HAP-1 (cell line): ENCODE results near the gene PITPNM3.

ENCODE experiments used
- DNase-seq, 2 experiments: peaks; one replicate each; pipeline ENCODE4 v3.0.0-alpha.2; 2016 to 2020; ENCODE audit warnings: low spot score in 2 of 2
- H3K27me3 ChIP-seq: fragments of 250-450 bp; sonication (Bioruptor Pico); 2 replicates; pipeline ENCODE4 v1.5.1; 2020; ENCODE audit warnings: low read depth, mild to moderate bottlenecking, moderate library complexity
- H3K36me3 ChIP-seq: fragments of 250-450 bp; sonication (Bioruptor Pico); replicated peaks from 2 replicates; pipeline ENCODE4 v1.5.1; 2020; ENCODE audit warnings: mild to moderate bottlenecking
- H3K4me1 ChIP-seq: fragments of 250-450 bp; sonication (Bioruptor Pico); 2 replicates; pipeline ENCODE4 v1.5.1; 2020; ENCODE audit warnings: mild to moderate bottlenecking
- H3K4me3 ChIP-seq: fragments of 250-450 bp; sonication (Bioruptor Pico); 2 replicates; pipeline ENCODE4 v1.5.1; 2020; ENCODE audit warnings: mild to moderate bottlenecking, moderate library complexity
- H3K9me3 ChIP-seq: fragments of 250-450 bp; sonication (Bioruptor Pico); 2 replicates; pipeline ENCODE4 v1.5.1; 2020; ENCODE audit warnings: mild to moderate bottlenecking, moderate library complexity
- in situ Hi-C: fragments of 300-500 bp; cut with MboI; formaldehyde crosslinking; loops from 3 replicates; pipeline ENCODE4 v1.14.3; 2020; ENCODE audit warnings: low sequenced_read_pairs, inconsistent platforms, mixed read lengths

Gene PITPNM3

DNA sequence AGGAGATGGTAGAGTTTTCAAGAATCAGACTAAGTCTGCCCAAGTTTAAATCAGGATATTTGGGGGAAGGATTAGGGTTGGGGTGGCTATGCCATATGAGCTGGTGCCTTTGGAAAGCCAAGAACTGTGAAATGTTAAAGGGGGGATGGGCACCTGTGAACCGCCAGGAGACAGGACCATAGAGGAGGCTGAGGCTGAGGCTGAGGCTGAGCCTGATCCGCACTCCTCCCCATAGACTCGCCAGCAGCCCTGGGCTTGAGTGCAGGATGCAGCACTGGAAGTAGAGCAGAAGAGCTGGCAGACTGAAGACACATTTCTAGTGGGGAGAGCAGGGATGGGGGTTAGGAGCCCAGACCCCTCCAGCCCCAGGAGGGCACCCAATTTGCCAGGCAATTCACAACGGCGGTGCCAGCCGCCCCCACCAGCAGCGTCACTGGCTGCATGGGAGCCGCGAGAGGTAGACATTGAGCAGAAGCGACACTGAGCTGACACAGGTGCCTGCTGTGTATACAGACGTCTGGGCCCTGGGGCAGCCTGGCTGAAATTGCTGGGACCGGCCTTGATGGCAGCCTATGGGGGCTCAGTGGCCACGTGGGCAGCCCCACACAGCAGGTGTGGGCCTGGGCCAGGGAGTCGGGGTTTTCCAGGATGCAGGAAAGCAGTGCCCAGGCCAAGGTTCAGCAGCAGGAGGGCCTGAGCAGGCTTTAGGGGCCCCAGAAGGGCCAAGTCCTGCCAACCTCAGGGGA, 102.9 kb downstream of the PITPNM3 start:
- no peaks in the 10 kb centered on the region for H3K9me3 ChIP-seq
- peaks cover 16% of the 10 kb centered on the region for H3K36me3 ChIP-seq
- H3K4me1 ChIP-seq, result peaks cover 13% of the 10 kb centered on the region
- DNase-seq, result no peak
- in situ Hi-C loops, result loop anchor here (25.0 kb wide), 1 partner anchor 1466 kb away; the partner anchor contains the start of genes CAMTA2, INCA1 and KIF1C
- H3K27me3 ChIP-seq, result no peaks in the 10 kb centered on the region
- H3K4me3 ChIP-seq, result no peak overlapping the region

DNA sequence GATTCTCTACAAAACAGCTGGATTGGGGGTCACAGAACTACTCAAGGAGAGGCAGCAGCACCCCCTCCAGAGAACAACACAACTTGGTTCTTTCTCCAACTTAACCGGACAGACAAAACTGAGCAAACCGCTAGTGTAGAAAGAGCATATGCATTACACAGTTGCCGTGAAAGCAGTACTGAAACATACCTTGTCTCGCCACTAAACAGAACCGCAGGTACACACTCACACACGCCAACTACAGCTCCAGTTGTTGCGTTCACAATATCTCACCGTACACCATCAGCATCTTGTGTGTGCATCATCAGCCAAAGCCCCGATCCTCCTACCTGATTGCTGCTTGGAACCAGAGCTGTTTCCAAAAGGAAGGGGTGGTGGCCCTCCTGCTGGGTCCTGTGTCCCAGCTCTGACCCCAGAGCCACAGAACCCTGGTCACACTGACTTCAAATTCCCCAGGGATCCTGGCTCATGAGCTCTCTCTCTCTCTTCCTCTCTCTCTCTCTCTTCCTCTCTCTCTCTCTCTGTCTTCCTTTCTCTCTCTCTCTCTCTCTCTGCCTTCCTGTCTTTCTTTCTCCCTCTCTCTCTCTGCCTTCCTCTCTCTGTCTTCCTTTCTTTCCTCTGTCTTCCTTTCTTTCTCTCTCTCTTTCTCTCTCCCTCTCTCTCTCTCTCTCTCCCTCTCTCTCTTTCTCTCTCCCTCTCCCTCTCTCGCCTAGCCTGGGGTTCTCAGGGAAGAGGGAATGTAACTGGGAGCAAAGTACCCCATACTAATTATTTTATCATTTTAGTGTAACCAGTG, 103.7 kb downstream of the PITPNM3 start:
- Histone ChIP-seq H3K4me3 (no peak overlapping the region), H3K36me3 (peaks cover 20% of the 10 kb centered on the region), H3K9me3 (no peaks in the 10 kb centered on the region), H3K27me3 (no peaks in the 10 kb centered on the region), H3K4me1 (peaks cover 13% of the 10 kb centered on the region)
- no peak for DNase-seq
- in situ Hi-C loops, result loop anchor here (25.0 kb wide), 1 partner anchor 1465 kb away; the partner anchor contains the start of genes CAMTA2, INCA1 and KIF1C

- no peaks in the 10 kb centered on the region for H3K27me3 ChIP-seq
- H3K4me1 ChIP-seq, result peaks cover 13% of the 10 kb centered on the region
- H3K4me3 ChIP-seq, result no peak overlapping the region
- in situ Hi-C loops, result loop anchor here (25.0 kb wide), 1 partner anchor 1464 kb away; the partner anchor contains the start of genes CAMTA2, INCA1 and KIF1C
- peak; percentile 48 to 69 for DNase-seq
- H3K9me3 ChIP-seq, result no peaks in the 10 kb centered on the region
- H3K36me3 ChIP-seq, result peaks cover 33% of the 10 kb centered on the region
These were observed 105.2 kb downstream of the PITPNM3 start for GRCh38 chr17:6450926-6451832.

DNA sequence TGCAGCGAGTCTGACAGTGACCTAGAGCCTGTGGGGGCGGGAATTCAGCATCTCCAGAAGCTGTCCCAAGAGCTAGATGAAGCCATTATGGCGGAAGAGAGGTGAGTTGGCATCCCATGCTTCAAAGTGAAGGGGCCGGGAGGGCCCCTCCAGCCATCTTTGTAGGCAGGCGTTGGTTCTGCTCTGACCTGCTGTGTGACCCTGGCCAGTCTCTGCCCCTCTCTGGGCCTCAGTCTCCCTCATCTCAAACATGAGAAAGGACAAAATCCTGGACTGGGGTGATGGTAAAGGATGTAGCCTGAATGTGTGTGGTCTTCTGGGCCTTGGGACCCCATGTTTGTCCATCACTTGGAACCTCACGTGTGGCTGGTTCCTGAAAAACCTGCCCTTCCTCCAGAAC, 107.0 kb downstream of the PITPNM3 start:
- no peak for DNase-seq
- Histone ChIP-seq H3K4me1 (peaks cover 18% of the 10 kb centered on the region), H3K27me3 (no peaks in the 10 kb centered on the region), H3K4me3 (no peak overlapping the region), H3K36me3 (peaks cover 45% of the 10 kb centered on the region), H3K9me3 (no peaks in the 10 kb centered on the region)
- in situ Hi-C loops, result no loop called here

GRCh38 chr17:6448473-6448872, 107.9 kb downstream of the PITPNM3 start:
- Histone ChIP-seq H3K9me3 (no peaks in the 10 kb centered on the region), H3K27me3 (no peaks in the 10 kb centered on the region), H3K36me3 (peaks cover 45% of the 10 kb centered on the region), H3K4me3 (no peak overlapping the region), H3K4me1 (peaks cover 21% of the 10 kb centered on the region)
- in situ Hi-C loops, result no loop called here
- no peak for DNase-seq

DNA sequence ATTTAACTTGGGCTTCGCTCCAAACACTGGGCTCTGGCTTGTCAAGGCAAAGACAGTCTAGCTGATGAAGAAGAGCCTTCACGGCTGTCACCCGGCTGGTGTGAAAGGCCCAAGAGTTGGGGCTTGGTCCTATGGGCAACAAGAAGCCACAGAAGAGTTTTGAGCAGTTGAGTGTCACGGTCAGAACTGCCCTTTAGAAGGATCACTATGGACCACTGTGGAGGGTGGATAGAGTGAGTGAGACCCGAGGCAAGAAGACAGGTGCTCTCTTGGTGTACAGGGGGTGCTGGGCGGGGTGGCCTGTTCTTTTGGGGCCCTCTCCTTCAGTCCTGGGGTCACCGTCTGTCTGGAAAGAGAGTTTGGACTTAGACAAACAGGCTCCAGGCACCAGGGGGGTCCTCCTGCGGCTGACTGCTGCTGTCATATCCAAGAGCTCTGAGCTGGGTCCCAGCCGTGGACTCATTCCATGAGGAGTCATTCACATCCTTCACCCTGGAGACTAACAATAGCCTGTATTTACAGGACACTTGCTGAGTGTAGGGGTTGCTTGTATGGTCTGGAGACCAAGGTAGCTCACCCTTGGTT, 109.7 kb downstream of the PITPNM3 start:
- H3K9me3 ChIP-seq, result no peaks in the 10 kb centered on the region
- H3K27me3 ChIP-seq, result no peaks in the 10 kb centered on the region
- no peak overlapping the region for H3K4me3 ChIP-seq
- peaks cover 45% of the 10 kb centered on the region for H3K36me3 ChIP-seq
- in situ Hi-C loops, result no loop called here
- peaks cover 21% of the 10 kb centered on the region for H3K4me1 ChIP-seq
- DNase-seq, result no peak

DNA sequence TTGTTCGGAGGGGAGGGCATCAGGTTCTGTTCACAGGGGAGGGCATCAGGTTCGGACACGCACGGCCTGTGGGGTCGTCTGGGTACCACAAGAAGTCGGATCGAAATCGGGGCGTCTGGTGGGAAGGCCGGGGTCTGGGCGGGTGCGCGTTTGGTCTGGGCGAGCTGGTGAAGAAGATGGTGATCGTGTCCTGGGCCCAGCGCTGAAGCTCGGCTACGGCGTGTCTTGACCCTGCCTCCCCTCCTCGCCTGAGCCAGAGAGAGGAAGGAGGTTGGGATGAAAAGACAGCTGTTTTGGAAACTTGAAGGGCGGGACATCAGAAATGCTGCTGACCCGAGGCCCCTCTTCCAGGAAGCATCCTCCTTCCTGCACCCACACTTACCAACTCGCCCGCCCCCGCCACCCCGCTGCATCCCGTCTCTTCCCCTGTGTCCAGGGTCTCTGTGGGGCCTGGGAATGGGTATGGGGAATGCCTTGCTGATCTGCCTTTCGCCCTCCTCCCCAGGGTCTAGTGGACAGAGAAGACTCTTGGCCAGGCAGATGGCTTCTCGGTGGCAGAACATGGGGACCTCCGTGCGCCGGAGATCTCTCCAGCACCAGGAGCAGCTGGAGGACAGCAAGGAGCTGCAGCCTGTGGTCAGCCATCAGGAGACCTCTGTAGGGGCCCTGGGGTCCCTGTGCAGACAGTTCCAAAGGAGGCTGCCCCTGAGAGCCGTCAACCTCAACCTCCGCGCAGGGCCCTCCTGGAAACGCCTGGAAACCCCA, 111.6 kb downstream of the PITPNM3 start:
- no peaks in the 10 kb centered on the region for H3K9me3 ChIP-seq
- H3K36me3 ChIP-seq, result peaks cover 42% of the 10 kb centered on the region
- H3K4me1 ChIP-seq, result peaks cover 8% of the 10 kb centered on the region
- no peak for DNase-seq
- H3K4me3 ChIP-seq, result peak overlapping the region; percentile 63
- in situ Hi-C loops, result no loop called here
- H3K27me3 ChIP-seq, result no peaks in the 10 kb centered on the region

DNA sequence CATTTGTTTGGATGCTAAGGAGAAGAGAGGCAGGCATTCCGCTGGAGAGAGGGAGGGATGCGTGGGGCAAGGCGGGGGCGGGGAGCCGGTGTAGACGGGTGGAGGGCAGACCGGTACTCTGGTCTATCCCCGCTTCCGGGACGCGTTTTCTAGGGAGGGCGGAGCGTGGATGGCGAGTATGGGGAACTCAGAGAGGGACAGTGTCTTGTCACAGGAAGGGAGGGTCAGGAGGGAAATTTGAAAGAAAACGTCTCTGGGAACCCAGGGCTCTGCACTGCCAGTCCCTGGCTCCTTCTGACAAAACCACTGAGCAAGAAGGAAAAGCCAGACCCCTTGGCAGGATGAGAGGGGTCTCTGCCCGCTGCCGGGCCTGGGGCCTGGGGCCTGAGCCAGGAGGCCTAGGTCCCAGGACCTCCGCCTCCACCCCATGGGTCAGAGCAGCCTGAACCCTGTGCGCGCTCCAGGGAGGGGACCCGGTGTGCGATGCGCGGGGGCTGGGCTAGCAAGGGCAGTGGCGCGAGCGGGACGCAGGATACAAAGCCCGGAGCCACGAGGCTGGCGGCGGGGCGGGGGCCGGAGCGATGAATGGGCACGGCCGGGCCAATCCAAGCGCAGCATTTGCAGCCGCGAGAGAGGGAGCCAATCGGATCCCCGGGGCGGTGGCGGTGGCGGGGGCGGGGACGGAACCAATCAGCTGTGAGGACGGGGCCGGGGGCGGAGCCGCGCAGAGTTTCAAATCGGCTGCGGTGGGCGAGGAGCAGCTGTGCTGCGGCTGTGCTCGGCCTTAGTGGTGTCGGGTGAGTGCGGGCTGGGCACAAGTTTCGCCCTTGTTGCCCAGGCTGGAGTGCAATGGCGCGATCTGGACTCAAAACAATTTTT, 112.4 kb downstream of the PITPNM3 start, which contains the start of gene PIMREG:
PIMREG (plus strand) TSS at position 764 of the 879 bp plus-strand sequence. CDS start 656 bp downstream, outside the sequence.
- in situ Hi-C loops, result no loop called here
- no peaks in the 10 kb centered on the region for H3K27me3 ChIP-seq

DNA sequence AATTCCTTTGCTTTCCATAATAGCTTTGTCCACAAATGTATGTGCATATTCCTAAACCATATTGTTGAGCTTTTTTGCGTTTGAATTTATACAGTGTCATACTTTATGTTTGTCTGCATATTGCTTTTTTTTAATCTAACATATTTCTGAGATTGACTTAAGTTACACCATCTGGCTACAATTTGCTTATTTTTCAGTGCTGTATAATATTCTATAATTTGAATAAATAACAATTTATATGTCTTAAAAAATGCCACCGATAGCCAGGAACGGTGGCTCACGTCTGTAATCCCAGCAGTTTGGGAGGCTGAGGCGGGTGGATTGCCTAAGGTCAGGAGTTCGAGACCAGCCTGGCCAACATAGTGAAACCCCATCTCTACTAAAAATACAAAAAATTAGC, 113.6 kb downstream of the PITPNM3 start:
- no peaks in the 10 kb centered on the region for H3K27me3 ChIP-seq
- in situ Hi-C loops, result no loop called here
- H3K36me3 ChIP-seq, result peaks cover 26% of the 10 kb centered on the region
- no peak for DNase-seq
- H3K4me3 ChIP-seq, result no peak overlapping the region
- peaks cover 8% of the 10 kb centered on the region for H3K4me1 ChIP-seq
- no peaks in the 10 kb centered on the region for H3K9me3 ChIP-seq

More for the DNA sequence above, 112.4 kb downstream of the PITPNM3 start, which contains the start of gene PIMREG:
- peak within 1 kb of the TSS; percentile 63 for H3K4me3 ChIP-seq
- peak; percentile 91 to 99 for DNase-seq
- peaks cover 34% of the 10 kb centered on the region for H3K36me3 ChIP-seq
- H3K9me3 ChIP-seq, result no peaks in the 10 kb centered on the region
- H3K4me1 ChIP-seq, result peaks cover 8% of the 10 kb centered on the region

- H3K9me3 ChIP-seq, result no peaks in the 10 kb centered on the region
- H3K4me1 ChIP-seq, result peaks cover 3% of the 10 kb centered on the region
- no peak overlapping the region for H3K4me3 ChIP-seq
- no peaks in the 10 kb centered on the region; the same call in 1 of the 2 replicates for H3K36me3 ChIP-seq
- DNase-seq, result no peak
- H3K27me3 ChIP-seq, result no peaks in the 10 kb centered on the region
- in situ Hi-C loops, result no loop called here
These were observed 116.4 kb downstream of the PITPNM3 start for GRCh38 chr17:6439951-6440350.

GRCh38 chr17:6437956-6438355, 118.4 kb downstream of the PITPNM3 start:
- Histone ChIP-seq H3K4me3 (no peak overlapping the region), H3K27me3 (no peaks in the 10 kb centered on the region), H3K9me3 (no peaks in the 10 kb centered on the region), H3K36me3 (no peaks in the 10 kb centered on the region), H3K4me1 (no peaks in the 10 kb centered on the region)
- DNase-seq, result no peak
- in situ Hi-C loops, result no loop called here

GRCh38 chr17:6437466-6437865, 118.9 kb downstream of the PITPNM3 start:
- no peaks in the 10 kb centered on the region for H3K36me3 ChIP-seq
- in situ Hi-C loops, result no loop called here
- H3K9me3 ChIP-seq, result no peaks in the 10 kb centered on the region
- no peak for DNase-seq
- H3K27me3 ChIP-seq, result no peaks in the 10 kb centered on the region
- H3K4me3 ChIP-seq, result no peak overlapping the region
- no peaks in the 10 kb centered on the region for H3K4me1 ChIP-seq
